Thoracic aorta (tissue), 2 donors: ENCODE measurements around the gene ZSCAN4. TPM values are rescaled to one million over a fixed set of nuclear protein-coding genes. Genes with fewer than 3 reads are reported as not detected.
A peak's percentile ranks its signal among the peaks of the same experiment; 100 is the strongest.

Source experiments
- ATAC-seq: fragments of 150-250 bp; one replicate; pipeline ENCODE4 v1.8.0; 2017; ENCODE audit warnings: low read depth; ENCODE audit not compliant: insufficient number of reproducible peaks, low FRiP score
- DNase-seq: peaks from one replicate; pipeline ENCODE4 v3.0.0-alpha.2; 2020; ENCODE audit warnings: low spot score
- H3K27ac ChIP-seq, 2 donors: fragments of 200-600 bp; sonication (generic); 1 replicate in 1 of 2; 2 replicates in 1 of 2; pipeline ENCODE4 v1.5.1; 2016; ENCODE audit warnings: mild to moderate bottlenecking in 2 of 2, moderate library complexity in 2 of 2
- H3K27me3 ChIP-seq: fragments of 200-600 bp; sonication (generic); replicated peaks from 2 replicates; pipeline ENCODE4 v1.6.0; 2016; ENCODE audit warnings: mild to moderate bottlenecking; ENCODE audit not compliant: insufficient read depth
- H3K36me3 ChIP-seq: fragments of 200-600 bp; sonication (generic); one replicate; pipeline ENCODE4 v1.5.1; 2016
- H3K4me1 ChIP-seq, 2 donors: fragments of 200-600 bp; sonication (generic); 1 replicate in 1 of 2; 2 replicates in 1 of 2; pipeline versions ENCODE4 v1.5.1 to v1.6.0; 2016; ENCODE audit warnings: low read depth in 2 of 2, mild to moderate bottlenecking in 1 of 2; ENCODE audit not compliant: control insufficient read depth in 1 of 2
- H3K4me3 ChIP-seq: fragments of 200-600 bp; sonication (generic); 2 replicates; pipeline ENCODE4 v1.5.1; 2016; ENCODE audit warnings: mild to moderate bottlenecking
- H3K9me3 ChIP-seq: fragments of 200-600 bp; sonication (generic); 2 replicates; pipeline ENCODE4 v1.5.1; 2016
- CTCF ChIP-seq: fragments of 200-600 bp; sonication (generic); IDR thresholded peaks from one replicate; pipeline ENCODE4 v1.5.1; 2019; ENCODE audit warnings: antibody characterized with exemption
- total RNA-seq, 2 donors: library from RNA; depleted of rRNA; stranded (reverse); fragments of >200 nt; gene quantifications; one replicate each; pipeline versions ENCODE4 v1.1.0 to v1.2.3, GENCODE V29; 2016

ZSCAN4 gene
- total RNA-seq, 2 donors from 2014 or later = not detected

- no peaks in the 10 kb centered on the region for H3K27me3 ChIP-seq
- DNase-seq (no peak), ATAC-seq (no peak)
- no peaks in the 10 kb centered on the region for H3K4me1 ChIP-seq
- peaks cover 39% of the 10 kb centered on the region for H3K36me3 ChIP-seq
- no peak for TF ChIP-seq CTCF
- peaks cover 89% of the 10 kb centered on the region for H3K9me3 ChIP-seq
- no peak overlapping the region for H3K27ac ChIP-seq
- H3K4me3 ChIP-seq = no peak overlapping the region
Measured at GRCh38 chr19:57689750-57690149, 21.0 kb downstream of the ZSCAN4 start.

- TF ChIP-seq CTCF = no peak
- Histone ChIP-seq H3K36me3 (peaks cover 9% of the 10 kb centered on the region), H3K4me1 (no peaks in the 10 kb centered on the region), H3K4me3 (no peak overlapping the region), H3K27ac (no peak overlapping the region), H3K9me3 (peaks cover 83% of the 10 kb centered on the region), H3K27me3 (no peaks in the 10 kb centered on the region)
- ATAC-seq = no peak
- DNase-seq = no peak
Measured at GRCh38 chr19:57701625-57702024, 32.9 kb downstream of the ZSCAN4 start.

- H3K4me1 ChIP-seq = no peaks in the 10 kb centered on the region
- peaks cover 6% of the 10 kb centered on the region for H3K36me3 ChIP-seq
- peaks cover 80% of the 10 kb centered on the region for H3K9me3 ChIP-seq
- no peak overlapping the region for H3K27ac ChIP-seq
- DNase-seq (no peak), ATAC-seq (no peak)
- H3K27me3 ChIP-seq = no peaks in the 10 kb centered on the region
- no peak for TF ChIP-seq CTCF
- no peak overlapping the region for H3K4me3 ChIP-seq
Measured at GRCh38 chr19:57706346-57706745, 37.6 kb downstream of the ZSCAN4 start.

GRCh38 chr19:57708641-57709361, 40.1 kb downstream of the ZSCAN4 start, which contains the start of gene ZNF154:
TSS of gene ZNF154 (minus strand) at chr19:57709204. CDS start at chr19:57708971, 233 bp downstream.
- Histone ChIP-seq H3K36me3 (peaks cover 5% of the 10 kb centered on the region), H3K9me3 (peaks cover 80% of the 10 kb centered on the region), H3K27ac (no peak within 1 kb of the TSS), H3K4me1 (no peaks in the 10 kb centered on the region), H3K4me3 (peak within 1 kb of the TSS; percentile 73), H3K27me3 (no peaks in the 10 kb centered on the region)
- ATAC-seq (no peak), DNase-seq (no peak)
- no peak for TF ChIP-seq CTCF

GRCh38 chr19:57709616-57710015, 40.9 kb downstream of the ZSCAN4 start:
- ATAC-seq (no peak), DNase-seq (no peak)
- no peak overlapping the region for H3K4me3 ChIP-seq
- H3K27me3 ChIP-seq = no peaks in the 10 kb centered on the region
- peaks cover 73% of the 10 kb centered on the region for H3K9me3 ChIP-seq
- no peak for TF ChIP-seq CTCF
- H3K27ac ChIP-seq = no peak overlapping the region
- H3K4me1 ChIP-seq = no peaks in the 10 kb centered on the region
- peaks cover 9% of the 10 kb centered on the region for H3K36me3 ChIP-seq
